Naive thymus-derived CD4-positive, alpha-beta T cell (primary cell): ENCODE measurements around the gene ARF1. TPM values are rescaled to one million over a fixed set of nuclear protein-coding genes. Genes with fewer than 3 reads are reported as not detected.
A peak's percentile ranks its signal among the peaks of the same experiment; 100 is the strongest.

Experiments used
- ATAC-seq: fragments of 150-1000 bp; cut with Tn5 transposase; 2 replicates; pipeline ENCODE4 v1.10.0; 2021; ENCODE audit warnings: mild to moderate bottlenecking, moderate library complexity
- CTCF ChIA-PET: fragments of 350-600 bp; sonication (Branson Sonifier 250); formaldehyde crosslinking; loops from one replicate; lab custom pipeline; 2021; ENCODE audit warnings: antibody characterized with exemption; lab: Charles Lee
- POLR2A ChIA-PET: fragments of 350-600 bp; sonication (Branson Sonifier 250); formaldehyde crosslinking; loops from one replicate; lab custom pipeline; 2021; ENCODE audit warnings: antibody characterized with exemption, inconsistent platforms; lab: Charles Lee
- DNase-seq, 9 donors: peaks; one replicate each; pipeline versions ENCODE4 v3.0.0 to v3.0.0-alpha.2; 2020 to 2022; ENCODE audit warnings: mixed read lengths in 1 of 9
- H3K27ac ChIP-seq: one replicate; pipeline ENCODE4 v1.7.0; 2013; ENCODE audit warnings: mild to moderate bottlenecking, low read depth, low read length, moderate library complexity
- H3K27me3 ChIP-seq, 2 donors: one replicate each; pipeline ENCODE4 v1.7.0; 2013; ENCODE audit warnings: low read length in 2 of 2, mild to moderate bottlenecking in 2 of 2, moderate library complexity in 2 of 2; ENCODE audit not compliant: control insufficient read depth in 2 of 2, insufficient read depth in 2 of 2
- H3K36me3 ChIP-seq, 3 experiments: 1 replicate in 2 of 3; 2 replicates in 1 of 3; pipeline ENCODE4 v1.7.0; 2013; ENCODE audit warnings: low read length in 3 of 3, mild to moderate bottlenecking in 3 of 3, moderate library complexity in 1 of 3; ENCODE audit not compliant: insufficient read depth in 3 of 3, control insufficient read depth in 2 of 3
- H3K4me1 ChIP-seq, 2 donors: one replicate each; pipeline ENCODE4 v1.7.0; 2013; ENCODE audit warnings: low read length in 2 of 2, mild to moderate bottlenecking in 2 of 2, moderate library complexity in 1 of 2; ENCODE audit not compliant: control insufficient read depth in 2 of 2, insufficient read depth in 2 of 2
- H3K4me3 ChIP-seq: 2 replicates; pipeline ENCODE4 v1.7.0; 2013; ENCODE audit warnings: mild to moderate bottlenecking, low read length
- H3K9me3 ChIP-seq, 3 experiments: 1 replicate in 2 of 3; 2 replicates in 1 of 3; pipeline ENCODE4 v1.7.0; 2013; ENCODE audit warnings: low read length in 3 of 3; ENCODE audit not compliant: control insufficient read depth in 2 of 3
- H3K27ac Mint-ChIP-seq, 9 donors: one replicate each; pipeline ENCODE4 v1.8.0; 2020 to 2022; ENCODE audit warnings: mixed read lengths in 9 of 9, mild to moderate bottlenecking in 8 of 9, moderate library complexity in 5 of 9, inconsistent platforms in 2 of 9
- H3K27me3 Mint-ChIP-seq, 5 donors: one replicate each; pipeline ENCODE4 v1.8.0; 2021 to 2022; ENCODE audit warnings: mixed read lengths in 5 of 5, mild to moderate bottlenecking in 1 of 5
- H3K36me3 Mint-ChIP-seq, 5 donors: one replicate each; pipeline ENCODE4 v1.8.0; 2020 to 2022; ENCODE audit warnings: mixed read lengths in 5 of 5, mild to moderate bottlenecking in 3 of 5, inconsistent platforms in 1 of 5
- H3K4me1 Mint-ChIP-seq, 7 donors: one replicate each; pipeline ENCODE4 v1.8.0; 2020 to 2022; ENCODE audit warnings: mixed read lengths in 7 of 7, mild to moderate bottlenecking in 3 of 7, inconsistent platforms in 1 of 7
- H3K4me3 Mint-ChIP-seq, 10 donors: one replicate each; pipeline ENCODE4 v1.8.0; 2020 to 2022; ENCODE audit warnings: mild to moderate bottlenecking in 10 of 10, mixed read lengths in 10 of 10, moderate library complexity in 6 of 10, inconsistent platforms in 2 of 10
- H3K9me3 Mint-ChIP-seq, 11 donors: one replicate each; pipeline ENCODE4 v1.8.0; 2020 to 2022; ENCODE audit warnings: mixed read lengths in 11 of 11, mild to moderate bottlenecking in 4 of 11, inconsistent platforms in 1 of 11, moderate library complexity in 1 of 11
- intact Hi-C, 2 donors: fragments of 100-400 bp; cut with micrococcal nuclease; formaldehyde crosslinking; loops; one replicate each; pipeline ENCODE4 v1.15.1; 2023
- polyA plus RNA-seq, 2 donors: library from polyadenylated mRNA; unstranded; fragments of 300-500 nt; fragmentation: Illumina TruSeq; gene quantifications; one replicate each; pipeline ENCODE4 v1.2.3, GENCODE V29; 2021
- total RNA-seq, 6 experiments: library from RNA in 5 of 6; stranded (reverse) in 5 of 6; gene quantifications; 1 replicate in 5 of 6; 2 replicates in 1 of 6; pipeline ENCODE4 v1.2.3 and lab custom pipeline; 2021 to 2026

ARF1 gene
- total and polyA plus RNA-seq, 7 experiments from 2014 or later, result 198 to 434 (median 344) TPM

- POLR2A ChIA-PET, result no interaction called here
Observed at GRCh38 chr1:228043281-228043848, 39.1 kb upstream of the ARF1 start.

GRCh38 chr1:228044961-228045360, 37.5 kb upstream of the ARF1 start:
- intact Hi-C loops, result no loop called here
- ATAC-seq (no peak), DNase-seq (no peak)
- H3K4me1 ChIP-seq, result no peaks in the 10 kb centered on the region
- peaks cover 4 to 13% (median 11%) of the 10 kb centered on the region in 5 donors for H3K27me3 Mint-ChIP-seq
- H3K9me3 Mint-ChIP-seq, result peaks cover 0 to 7% (median 0%) of the 10 kb centered on the region in 11 donors
- H3K4me3 Mint-ChIP-seq, result no peak overlapping the region
- H3K36me3 ChIP-seq, result no peaks in the 10 kb centered on the region
- ChIA-PET POLR2A (interaction anchor here (0.6 kb wide), 1 partner anchor 37 kb away, joined by 3 read pairs; no protein-coding TSS in a partner anchor), CTCF (no interaction called here)
- H3K36me3 Mint-ChIP-seq, result no peaks in the 10 kb centered on the region
- H3K4me1 Mint-ChIP-seq, result peaks cover 0 to 8% (median 0%) of the 10 kb centered on the region in 7 donors
- no peaks in the 10 kb centered on the region for H3K9me3 ChIP-seq
- H3K27me3 ChIP-seq, result no peaks in the 10 kb centered on the region
- H3K27ac ChIP-seq, result no peak overlapping the region
- no peak overlapping the region for H3K4me3 ChIP-seq
- no peak overlapping the region for H3K27ac Mint-ChIP-seq

More at GRCh38 chr1:228043281-228043848, 39.1 kb upstream of the ARF1 start:
- intact Hi-C loops, result no loop called here
- DNase-seq (no peak), ATAC-seq (no peak)
- Mint-ChIP-seq H3K27me3 (peaks cover 0 to 14% (median 13%) of the 10 kb centered on the region in 5 donors), H3K9me3 (peaks cover 0 to 7% (median 0%) of the 10 kb centered on the region in 11 donors), H3K36me3 (no peaks in the 10 kb centered on the region), H3K4me3 (no peak overlapping the region), H3K4me1 (peaks cover 0 to 8% (median 0%) of the 10 kb centered on the region in 7 donors), H3K27ac (no peak overlapping the region)
- Histone ChIP-seq H3K4me3 (no peak overlapping the region), H3K9me3 (no peaks in the 10 kb centered on the region), H3K4me1 (no peaks in the 10 kb centered on the region), H3K36me3 (no peaks in the 10 kb centered on the region), H3K27ac (no peak overlapping the region), H3K27me3 (peaks cover 0 to 3% of the 10 kb centered on the region in 2 donors)
- CTCF ChIA-PET, result no interaction called here

- Histone ChIP-seq H3K27ac (no peak overlapping the region), H3K9me3 (no peaks in the 10 kb centered on the region), H3K27me3 (no peaks in the 10 kb centered on the region), H3K36me3 (no peaks in the 10 kb centered on the region), H3K4me3 (no peak overlapping the region), H3K4me1 (no peaks in the 10 kb centered on the region)
- ChIA-PET CTCF (no interaction called here), POLR2A (interaction anchor here (0.6 kb wide), 1 partner anchor 38 kb away, joined by 3 read pairs; no protein-coding TSS in a partner anchor)
- peaks cover 0 to 7% (median 0%) of the 10 kb centered on the region in 11 donors for H3K9me3 Mint-ChIP-seq
- no peaks in the 10 kb centered on the region for H3K36me3 Mint-ChIP-seq
- peaks cover 0 to 15% (median 12%) of the 10 kb centered on the region in 5 donors for H3K27me3 Mint-ChIP-seq
- DNase-seq (no peak), ATAC-seq (no peak)
- intact Hi-C loops, result no loop called here
- H3K27ac Mint-ChIP-seq, result peak overlapping the region in 1 of 9 donors; percentile 12
- H3K4me3 Mint-ChIP-seq, result no peak overlapping the region
- H3K4me1 Mint-ChIP-seq, result peaks cover 0 to 8% (median 0%) of the 10 kb centered on the region in 7 donors
Observed at GRCh38 chr1:228045405-228045804, 37.1 kb upstream of the ARF1 start.

GRCh38 chr1:228045871-228046270, 36.6 kb upstream of the ARF1 start:
- Histone ChIP-seq H3K9me3 (no peaks in the 10 kb centered on the region), H3K27me3 (no peaks in the 10 kb centered on the region), H3K4me1 (no peaks in the 10 kb centered on the region), H3K36me3 (no peaks in the 10 kb centered on the region), H3K27ac (no peak overlapping the region), H3K4me3 (no peak overlapping the region)
- intact Hi-C loops, result no loop called here
- no peak for DNase-seq
- H3K27me3 Mint-ChIP-seq, result peaks cover 0 to 16% (median 14%) of the 10 kb centered on the region in 5 donors
- no peak overlapping the region for H3K27ac Mint-ChIP-seq
- CTCF ChIA-PET, result no interaction called here
- H3K4me1 Mint-ChIP-seq, result peaks cover 0 to 8% (median 0%) of the 10 kb centered on the region in 7 donors
- H3K4me3 Mint-ChIP-seq, result no peak overlapping the region
- H3K36me3 Mint-ChIP-seq, result no peaks in the 10 kb centered on the region
- no peak for ATAC-seq
- peaks cover 0 to 7% (median 0%) of the 10 kb centered on the region in 11 donors for H3K9me3 Mint-ChIP-seq
- POLR2A ChIA-PET, result no interaction called here

- Histone ChIP-seq H3K27me3 (no peaks in the 10 kb centered on the region), H3K4me1 (no peaks in the 10 kb centered on the region), H3K27ac (no peak overlapping the region), H3K9me3 (no peaks in the 10 kb centered on the region), H3K36me3 (no peaks in the 10 kb centered on the region), H3K4me3 (no peak overlapping the region)
- ATAC-seq (peak; percentile 30), DNase-seq (no peak)
- H3K4me3 Mint-ChIP-seq, result no peak overlapping the region
- H3K27ac Mint-ChIP-seq, result no peak overlapping the region
- ChIA-PET POLR2A (no interaction called here), CTCF (no interaction called here)
- intact Hi-C loops, result no loop called here
- H3K4me1 Mint-ChIP-seq, result peaks cover 0 to 8% (median 0%) of the 10 kb centered on the region in 7 donors
- H3K36me3 Mint-ChIP-seq, result no peaks in the 10 kb centered on the region
- peaks cover 0 to 23% (median 21%) of the 10 kb centered on the region in 5 donors for H3K27me3 Mint-ChIP-seq
- peaks cover 0 to 7% (median 0%) of the 10 kb centered on the region in 11 donors for H3K9me3 Mint-ChIP-seq
Observed at GRCh38 chr1:228046421-228047182, 35.9 kb upstream of the ARF1 start.

GRCh38 chr1:228047183-228047466, 35.4 kb upstream of the ARF1 start:
- H3K27ac Mint-ChIP-seq, result no peak overlapping the region
- H3K9me3 Mint-ChIP-seq, result peaks cover 0 to 7% (median 0%) of the 10 kb centered on the region in 11 donors
- intact Hi-C loops, result no loop called here
- no peaks in the 10 kb centered on the region for H3K36me3 Mint-ChIP-seq
- Histone ChIP-seq H3K4me3 (no peak overlapping the region), H3K4me1 (no peaks in the 10 kb centered on the region), H3K27ac (no peak overlapping the region), H3K27me3 (no peaks in the 10 kb centered on the region), H3K9me3 (no peaks in the 10 kb centered on the region), H3K36me3 (no peaks in the 10 kb centered on the region)
- ATAC-seq (no peak), DNase-seq (no peak)
- H3K4me3 Mint-ChIP-seq, result no peak overlapping the region
- H3K4me1 Mint-ChIP-seq, result peaks cover 0 to 8% (median 0%) of the 10 kb centered on the region in 7 donors
- peaks cover 0 to 27% (median 23%) of the 10 kb centered on the region in 5 donors for H3K27me3 Mint-ChIP-seq
- ChIA-PET POLR2A (no interaction called here), CTCF (no interaction called here)
